Measurements from ENCODE around the gene DIP2C. TPM values are rescaled to one million over a fixed set of nuclear protein-coding genes. Genes with fewer than 3 reads are reported as not detected.
"Not testable (repeated sequence)": the region's sequence is repeated elsewhere in the genome, so short reads cannot be mapped to it uniquely, and the experiment has no call there.

DIP2C gene
- total RNA-seq, 2 donors from 2014 or later, result 21.6 to 30.5 TPM

- DNase-seq; ATAC-seq; intact Hi-C loops (cut with DNase I): not testable (repeated sequence)
Measured at GRCh38 chr10:700183-700582, 10.7 kb upstream of the DIP2C start.

GRCh38 chr10:697097-697875, 7.8 kb upstream of the DIP2C start:
- ATAC-seq (no peak), DNase-seq (no peak)
- intact Hi-C loops (cut with DNase I), result loop anchor here in 1 of 2 donors (10.0 kb wide), 1 partner anchor 88 kb away; no protein-coding TSS in a partner anchor

- no peak for DNase-seq
- intact Hi-C loops (cut with DNase I), result loop anchor here in 1 of 2 donors (10.0 kb wide), 1 partner anchor 89 kb away; no protein-coding TSS in a partner anchor
- no peak for ATAC-seq
Measured at GRCh38 chr10:695396-695795, 5.9 kb upstream of the DIP2C start.

GRCh38 chr10:693506-693905, 4.0 kb upstream of the DIP2C start:
- no peak for DNase-seq
- peak in 1 of 2 donors; percentile 4 for ATAC-seq
- intact Hi-C loops (cut with DNase I), result loop anchor here in 1 of 2 donors (5.0 to 10.0 kb wide), 2 partner anchors 91 to 181 kb away; no protein-coding TSS in a partner anchor

GRCh38 chr10:692682-693351, 3.3 kb upstream of the DIP2C start:
- no peak for ATAC-seq
- DNase-seq, result no peak
- intact Hi-C loops (cut with DNase I), result loop anchor here in 1 of 2 donors (5.0 to 10.0 kb wide), 2 partner anchors 92 to 181 kb away; no protein-coding TSS in a partner anchor

GRCh38 chr10:691216-691615, 1.7 kb upstream of the DIP2C start:
- ATAC-seq, result no peak
- no peak for DNase-seq
- intact Hi-C loops (cut with DNase I), result loop anchor here in 1 of 2 donors (5.0 to 10.0 kb wide), 2 partner anchors 94 to 179 kb away; no protein-coding TSS in a partner anchor

- peak in 1 of 2 donors; percentile 1 for ATAC-seq
- intact Hi-C loops (cut with DNase I), result loop anchor here in 1 of 2 donors (5.0 to 10.0 kb wide), 2 partner anchors 94 to 178 kb away; no protein-coding TSS in a partner anchor
- DNase-seq, result no peak
Measured at GRCh38 chr10:690372-691161, 1.1 kb upstream of the DIP2C start.

- intact Hi-C loops (cut with DNase I), result loop anchor here (5.0 to 10.0 kb wide), 2 partner anchors 62 to 174 kb away; no protein-coding TSS in a partner anchor
- no peak for ATAC-seq
- DNase-seq, result no peak
Measured at GRCh38 chr10:689121-689451, 382 bp downstream of the DIP2C start.

- DNase-seq, result no peak
- ATAC-seq, result peak; percentile 42 to 55
- intact Hi-C loops (cut with DNase I), result loop anchor here (5.0 to 10.0 kb wide), 2 partner anchors 61 to 174 kb away; no protein-coding TSS in a partner anchor
Measured at GRCh38 chr10:688312-689120, 952 bp downstream of the DIP2C start.

GRCh38 chr10:687583-688311, 1.7 kb downstream of the DIP2C start:
- intact Hi-C loops (cut with DNase I), result loop anchor here (5.0 to 10.0 kb wide), 2 partner anchors 60 to 173 kb away; no protein-coding TSS in a partner anchor
- DNase-seq (no peak), ATAC-seq (no peak)

GRCh38 chr10:686155-686931, 3.1 kb downstream of the DIP2C start:
- DNase-seq, result no peak
- intact Hi-C loops (cut with DNase I), result loop anchor here (5.0 to 10.0 kb wide), 2 partner anchors 59 to 172 kb away; no protein-coding TSS in a partner anchor
- no peak for ATAC-seq

GRCh38 chr10:685613-686012, 3.9 kb downstream of the DIP2C start:
- ATAC-seq, result no peak
- DNase-seq, result no peak
- intact Hi-C loops (cut with DNase I), result loop anchor here (5.0 to 10.0 kb wide), 2 partner anchors 58 to 171 kb away; no protein-coding TSS in a partner anchor

- ATAC-seq (no peak), DNase-seq (no peak)
- intact Hi-C loops (cut with DNase I), result loop anchor here in 1 of 2 donors (10.0 kb wide), 1 partner anchor 169 kb away; no protein-coding TSS in a partner anchor
Measured at GRCh38 chr10:683448-684071, 5.9 kb downstream of the DIP2C start.

GRCh38 chr10:682931-683447, 6.5 kb downstream of the DIP2C start:
- intact Hi-C loops (cut with DNase I), result loop anchor here in 1 of 2 donors (10.0 kb wide), 1 partner anchor 168 kb away; no protein-coding TSS in a partner anchor

GRCh38 chr10:681670-682318, 7.7 kb downstream of the DIP2C start:
- intact Hi-C loops (cut with DNase I), result loop anchor here in 1 of 2 donors (10.0 kb wide), 1 partner anchor 167 kb away; no protein-coding TSS in a partner anchor
- ATAC-seq (no peak), DNase-seq (no peak)

More at GRCh38 chr10:682931-683447, 6.5 kb downstream of the DIP2C start:
- no peak for DNase-seq
- no peak for ATAC-seq
